AG09309 (cell line): ENCODE data around the gene ECE1.
"Not testable (repeated sequence)": the region's sequence is repeated elsewhere in the genome, so short reads cannot be mapped to it uniquely, and the experiment has no call there.

Source experiments
- DNase-seq: peaks from one replicate; pipeline ENCODE4 v3.0.0-alpha.2; 2010; ENCODE audit warnings: low read depth
- H3K4me3 ChIP-seq: 2 replicates; pipeline ENCODE4 v1.5.1; 2011; ENCODE audit warnings: mild to moderate bottlenecking, low read depth, low read length, moderate library complexity; ENCODE audit not compliant: control insufficient read depth
- TF ChIP-seq, protein P1 (sequence below): IDR thresholded peaks from 2 replicates; pipeline ENCODE4 v1.5.1; 2011; ENCODE audit warnings: mild to moderate bottlenecking, low read depth, low read length, inconsistent platforms; ENCODE audit not compliant: insufficient read depth, control insufficient read depth; ENCODE audit errors: missing control alignments

Gene ECE1

DNA sequence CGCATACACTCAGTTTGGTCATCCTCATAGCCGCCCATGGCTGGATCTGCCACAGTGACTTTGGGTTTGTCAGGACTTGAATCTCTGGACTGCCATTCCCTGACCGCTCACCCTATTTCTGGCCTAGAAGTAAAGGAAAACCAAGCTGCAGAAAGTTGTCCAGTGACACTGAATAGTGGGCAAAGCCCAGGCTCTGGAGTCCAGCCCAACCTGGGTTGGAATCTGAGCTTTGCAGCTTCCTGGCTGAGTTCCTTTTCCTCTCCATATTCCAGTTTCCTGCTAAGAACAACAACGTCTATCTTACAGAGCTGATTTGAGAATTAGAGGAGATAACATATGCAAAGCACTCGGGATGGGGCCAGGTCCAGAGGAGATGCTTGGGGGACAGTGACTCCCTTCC lies 98.0 kb downstream of the ECE1 start:
- TF ChIP-seq, protein P1, sequence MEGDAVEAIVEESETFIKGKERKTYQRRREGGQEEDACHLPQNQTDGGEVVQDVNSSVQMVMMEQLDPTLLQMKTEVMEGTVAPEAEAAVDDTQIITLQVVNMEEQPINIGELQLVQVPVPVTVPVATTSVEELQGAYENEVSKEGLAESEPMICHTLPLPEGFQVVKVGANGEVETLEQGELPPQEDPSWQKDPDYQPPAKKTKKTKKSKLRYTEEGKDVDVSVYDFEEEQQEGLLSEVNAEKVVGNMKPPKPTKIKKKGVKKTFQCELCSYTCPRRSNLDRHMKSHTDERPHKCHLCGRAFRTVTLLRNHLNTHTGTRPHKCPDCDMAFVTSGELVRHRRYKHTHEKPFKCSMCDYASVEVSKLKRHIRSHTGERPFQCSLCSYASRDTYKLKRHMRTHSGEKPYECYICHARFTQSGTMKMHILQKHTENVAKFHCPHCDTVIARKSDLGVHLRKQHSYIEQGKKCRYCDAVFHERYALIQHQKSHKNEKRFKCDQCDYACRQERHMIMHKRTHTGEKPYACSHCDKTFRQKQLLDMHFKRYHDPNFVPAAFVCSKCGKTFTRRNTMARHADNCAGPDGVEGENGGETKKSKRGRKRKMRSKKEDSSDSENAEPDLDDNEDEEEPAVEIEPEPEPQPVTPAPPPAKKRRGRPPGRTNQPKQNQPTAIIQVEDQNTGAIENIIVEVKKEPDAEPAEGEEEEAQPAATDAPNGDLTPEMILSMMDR, result no peak
- H3K4me3 ChIP-seq, result no peak overlapping the region
- no peak for DNase-seq

DNA sequence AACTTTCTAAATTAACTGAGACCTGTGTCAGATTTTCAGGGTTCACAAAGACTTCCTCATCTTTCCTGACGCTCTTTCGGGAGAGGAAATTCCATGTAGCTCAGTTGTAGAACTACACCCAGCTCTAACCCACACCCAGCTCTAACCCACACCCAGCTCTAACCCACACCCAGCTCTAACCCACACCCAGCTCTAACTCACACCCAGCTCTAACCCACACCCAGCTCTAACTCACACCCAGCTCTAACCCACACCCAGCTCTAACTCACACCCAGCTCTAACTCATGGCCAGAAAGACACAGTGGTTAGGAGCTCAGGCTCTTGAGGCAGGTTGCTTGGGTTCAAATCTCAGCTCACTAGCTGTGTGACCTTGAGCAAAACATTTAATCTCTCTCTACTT lies 99.5 kb downstream of the ECE1 start:
- DNase-seq, H3K4me3 ChIP-seq: not testable (repeated sequence)

DNA sequence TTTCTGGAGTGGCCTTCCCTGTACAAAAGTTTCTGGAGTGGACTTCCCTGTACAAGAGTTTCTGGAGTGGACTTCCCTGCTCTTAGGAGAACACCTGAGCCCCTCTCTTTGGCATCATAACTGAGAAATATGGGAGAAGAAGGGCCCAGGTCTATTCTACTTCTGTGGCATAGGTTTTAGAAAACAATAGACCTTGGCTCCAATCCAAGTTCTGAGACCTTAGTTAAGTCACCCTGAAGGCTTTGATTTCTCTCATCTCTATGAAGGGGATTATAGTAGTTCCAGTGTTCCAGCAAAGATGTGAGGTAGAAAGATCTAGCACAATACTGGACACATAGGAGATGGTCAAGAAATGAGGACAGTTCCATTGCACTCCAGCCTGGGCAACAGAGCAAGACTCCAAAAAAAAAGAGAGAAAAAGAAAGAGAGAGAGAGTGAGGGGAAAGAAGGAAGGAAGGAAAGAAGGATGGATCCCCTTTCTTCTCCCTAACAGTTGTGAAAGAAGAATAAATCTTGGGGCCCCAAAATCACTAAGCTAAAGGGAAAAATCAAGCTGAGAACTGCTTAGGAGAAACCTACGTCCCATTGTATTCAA lies 100.3 kb downstream of the ECE1 start:
- DNase-seq, result no peak
- TF ChIP-seq, protein P1, result no peak
- no peak overlapping the region for H3K4me3 ChIP-seq

DNA sequence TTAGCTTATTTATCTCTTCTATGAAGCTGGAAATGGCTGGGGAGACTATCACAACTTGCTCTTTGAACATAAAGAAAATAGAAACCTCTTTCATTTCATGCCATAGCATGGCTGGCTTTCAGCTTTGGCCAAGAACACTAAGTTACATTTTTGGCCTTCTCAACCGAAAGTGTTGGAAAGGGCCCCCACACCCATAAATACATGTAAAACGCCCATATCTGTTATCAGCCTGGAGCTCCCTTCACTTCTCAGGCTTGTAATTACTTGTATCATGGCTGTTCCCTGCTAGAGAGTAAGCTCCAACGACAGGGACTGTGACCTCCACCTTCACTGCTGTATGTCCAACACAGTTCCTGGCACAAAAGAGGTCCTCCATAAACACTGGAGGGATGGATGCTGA lies 100.8 kb downstream of the ECE1 start:
- TF ChIP-seq, protein P1, result no peak
- no peak for DNase-seq
- H3K4me3 ChIP-seq, result no peak overlapping the region

DNA sequence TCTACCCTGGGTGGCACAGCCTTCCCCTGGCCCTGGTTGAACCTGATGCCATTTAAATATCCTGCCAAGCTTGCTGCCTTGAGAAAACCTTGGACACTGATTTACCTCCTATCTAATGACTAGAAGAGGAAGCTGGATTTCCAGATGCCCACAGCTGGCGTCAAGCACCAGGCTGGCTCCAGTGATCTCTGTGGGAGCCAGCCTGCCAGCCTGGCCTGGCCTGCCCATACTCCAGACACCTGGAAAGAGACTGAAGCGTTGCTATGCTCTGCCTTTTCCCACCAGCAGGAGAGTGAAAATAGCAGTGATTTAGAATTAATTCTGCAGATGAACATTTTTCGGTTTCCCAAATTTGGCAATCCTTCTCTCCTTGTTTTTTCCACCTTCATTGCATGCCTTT lies 102.0 kb downstream of the ECE1 start:
- TF ChIP-seq, protein P1, result no peak
- DNase-seq, result no peak
- no peak overlapping the region for H3K4me3 ChIP-seq

DNA sequence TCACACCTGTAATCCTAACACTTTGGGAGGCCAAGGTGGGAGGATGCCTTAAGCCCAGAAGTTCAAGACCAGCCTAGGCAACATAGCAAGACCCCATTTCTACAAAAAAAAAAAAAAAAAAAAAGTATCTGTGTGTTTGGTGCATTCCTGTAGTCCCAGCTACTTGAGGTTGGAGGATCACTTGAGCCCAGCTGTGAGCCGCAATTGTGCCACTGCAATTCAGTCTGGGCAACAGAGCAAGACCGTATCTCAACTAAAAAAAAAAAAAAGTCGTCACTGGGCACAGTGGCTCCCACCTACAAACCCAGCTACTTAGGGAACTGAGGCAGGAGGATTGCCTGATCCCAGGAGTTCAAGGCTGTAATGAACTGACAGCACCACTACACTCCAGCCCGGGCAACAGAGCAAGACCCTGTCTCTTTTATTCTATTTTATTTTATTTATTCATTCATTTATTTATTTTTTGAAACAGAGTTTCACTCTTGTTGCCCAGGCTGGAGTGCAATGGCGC lies 105.0 kb downstream of the ECE1 start:
- TF ChIP-seq, protein P1, result no peak
- H3K4me3 ChIP-seq, result no peak overlapping the region
- DNase-seq, result no peak

DNA sequence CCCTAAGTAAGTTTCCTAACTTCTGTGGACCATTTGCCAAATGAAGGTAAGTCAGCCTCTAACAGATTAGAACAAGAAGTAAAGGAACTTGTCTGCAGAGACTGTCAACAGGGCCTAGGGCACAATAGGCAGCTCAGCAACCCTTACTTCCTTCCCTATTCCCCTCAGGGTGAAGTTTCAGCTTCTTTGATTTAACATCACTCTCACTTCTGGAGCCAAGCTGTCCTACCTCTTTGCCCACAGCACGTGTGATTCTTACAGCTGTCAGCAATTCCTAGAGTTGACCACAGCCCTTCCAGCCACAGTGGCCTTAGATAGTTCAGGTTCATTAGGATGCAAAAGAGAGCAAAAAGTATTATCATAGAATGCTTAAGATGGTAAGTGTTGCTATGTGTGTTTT lies 106.0 kb downstream of the ECE1 start:
- H3K4me3 ChIP-seq, result no peak overlapping the region
- TF ChIP-seq, protein P1, result no peak
- no peak for DNase-seq
